ENCODE results near the gene FRMD4B.
A peak's percentile ranks its signal among the peaks of the same experiment; 100 is the strongest.

Gene FRMD4B

DNA sequence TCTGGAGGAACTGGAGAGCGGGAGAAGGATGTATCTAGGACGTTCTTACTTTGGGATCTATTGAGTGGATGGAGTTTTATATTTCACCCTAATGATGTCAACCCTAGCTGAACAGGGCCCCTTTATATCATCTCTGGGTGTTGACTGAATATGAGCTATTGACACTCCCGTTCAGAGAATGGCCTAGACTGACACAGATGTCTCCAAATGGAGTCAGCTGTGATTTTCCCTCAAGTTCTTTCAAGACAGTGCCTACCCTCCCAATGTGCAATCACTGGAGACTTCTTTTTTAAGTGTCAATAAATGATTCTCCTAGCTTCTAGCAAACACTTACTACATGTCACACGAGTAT lies 63.8 kb downstream of the FRMD4B start:
- no peak overlapping the region for H3K4me3 ChIP-seq
- no peak overlapping the region for H3K27ac ChIP-seq
- H3K27me3 ChIP-seq = no peaks in the 10 kb centered on the region
- H3K4me1 ChIP-seq = peaks cover 0 to 21% (median 0%) of the 10 kb centered on the region in 4 donors
- intact Hi-C loops (cut with DNase I; ENCODE audit: low total_unique reads) = no loop called here
- H3K9me3 ChIP-seq = no peaks in the 10 kb centered on the region
- no peak for DNase-seq
- no peaks in the 10 kb centered on the region for H3K36me3 ChIP-seq
- no peak for TF ChIP-seq CTCF (IDR thresholded peaks at IDR 0.05)

DNA sequence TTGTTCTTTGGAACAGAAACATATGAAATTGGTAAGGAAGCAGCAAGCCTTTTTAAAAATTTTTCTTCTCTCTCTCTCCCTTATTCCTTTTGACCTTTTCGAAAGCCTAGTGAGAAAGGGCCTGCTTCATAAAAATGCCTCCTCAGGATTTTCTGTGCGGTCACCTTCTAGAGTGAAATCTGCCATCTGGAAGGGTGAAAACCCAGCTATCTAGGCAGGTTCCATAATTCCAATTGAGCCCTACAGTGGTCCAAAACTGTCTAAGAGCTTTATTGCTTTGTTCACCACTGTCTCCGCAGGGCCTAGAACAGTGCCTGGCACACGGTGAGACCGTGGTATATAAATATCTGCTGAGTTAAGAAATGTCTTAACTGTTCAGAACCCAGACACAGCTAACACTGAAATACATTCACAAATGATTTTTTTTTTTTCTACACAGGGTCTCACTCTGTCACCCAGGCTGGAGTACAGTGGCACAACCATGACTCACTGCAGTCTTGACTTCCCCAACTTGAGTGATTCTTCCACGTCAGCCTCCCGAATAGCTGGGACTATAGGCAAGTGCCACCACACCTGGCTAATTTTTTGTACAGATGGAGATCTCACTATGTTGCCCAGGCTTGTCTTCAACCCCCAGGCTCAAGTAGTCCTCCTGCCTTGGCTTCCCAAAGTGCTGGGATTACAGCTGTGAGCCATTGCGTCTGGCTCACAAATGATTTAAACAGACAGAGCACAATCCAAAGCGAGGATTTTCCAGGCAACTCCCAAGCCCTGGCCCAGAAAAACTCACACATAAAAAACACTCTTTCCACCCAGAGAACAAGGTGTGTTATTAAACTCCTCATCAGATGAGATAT lies 64.4 kb downstream of the FRMD4B start:
- peaks cover 0 to 16% (median 0%) of the 10 kb centered on the region in 4 donors for H3K4me1 ChIP-seq
- H3K27me3 ChIP-seq = no peaks in the 10 kb centered on the region
- no peak overlapping the region for H3K4me3 ChIP-seq
- DNase-seq = no peak
- no peaks in the 10 kb centered on the region for H3K36me3 ChIP-seq
- intact Hi-C loops (cut with DNase I; ENCODE audit: low total_unique reads) = no loop called here
- H3K9me3 ChIP-seq = no peaks in the 10 kb centered on the region
- H3K27ac ChIP-seq = no peak overlapping the region
- TF ChIP-seq CTCF (IDR thresholded peaks at IDR 0.05) = no peak

GRCh38 chr3:69320871-69321271 lies 65.0 kb downstream of the FRMD4B start:
- Histone ChIP-seq H3K4me1 (peaks cover 0 to 11% (median 0%) of the 10 kb centered on the region in 4 donors), H3K4me3 (no peak overlapping the region), H3K36me3 (no peaks in the 10 kb centered on the region), H3K9me3 (no peaks in the 10 kb centered on the region), H3K27me3 (no peaks in the 10 kb centered on the region), H3K27ac (no peak overlapping the region)
- DNase-seq = peak in 1 of 2 donors; percentile 36
- no peak for TF ChIP-seq CTCF (IDR thresholded peaks at IDR 0.05)
- intact Hi-C loops (cut with DNase I; ENCODE audit: low total_unique reads) = no loop called here

DNA sequence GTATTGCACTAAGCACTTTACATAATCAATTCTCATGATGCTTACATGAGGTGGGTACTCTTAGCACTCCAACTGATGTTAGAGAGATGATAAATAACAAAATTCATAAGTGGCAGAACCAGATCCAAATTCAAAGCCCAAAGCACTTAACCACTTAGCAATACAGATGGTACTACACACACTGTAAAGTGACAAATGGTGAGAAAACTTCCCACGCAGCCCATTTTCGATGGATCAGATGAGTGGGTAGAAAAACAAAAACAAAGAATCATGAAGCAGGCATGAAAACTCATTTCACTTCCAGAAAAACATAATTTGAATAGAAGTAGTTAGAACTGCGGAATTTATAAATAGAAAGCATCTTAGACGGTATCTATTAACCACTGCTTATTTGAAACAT lies 66.2 kb downstream of the FRMD4B start:
- no peak for TF ChIP-seq CTCF (IDR thresholded peaks at IDR 0.05)
- intact Hi-C loops (cut with DNase I; ENCODE audit: low total_unique reads) = no loop called here
- no peaks in the 10 kb centered on the region for H3K27me3 ChIP-seq
- H3K4me3 ChIP-seq = no peak overlapping the region
- no peaks in the 10 kb centered on the region for H3K36me3 ChIP-seq
- no peak overlapping the region for H3K27ac ChIP-seq
- DNase-seq = no peak
- H3K4me1 ChIP-seq = peaks cover 0 to 2% (median 0%) of the 10 kb centered on the region in 4 donors
- H3K9me3 ChIP-seq = no peaks in the 10 kb centered on the region

DNA sequence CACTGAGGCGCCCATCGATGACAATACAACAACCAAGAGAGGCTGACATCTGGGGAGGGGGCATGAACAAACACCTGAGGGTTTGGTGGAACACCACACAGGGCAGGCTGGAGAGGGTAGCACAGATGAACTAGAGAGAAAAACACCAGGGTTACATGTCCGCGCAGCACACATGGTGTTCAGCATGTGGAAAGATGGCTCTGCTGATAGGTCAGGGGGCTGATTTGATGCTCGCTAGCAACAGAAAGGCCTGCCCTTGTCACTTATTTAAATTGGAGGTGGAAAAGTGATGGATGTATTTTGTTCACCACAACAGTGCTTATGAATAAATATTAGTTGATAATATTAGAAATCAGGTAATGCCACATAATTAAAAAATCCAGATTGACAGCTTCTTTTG lies 67.5 kb downstream of the FRMD4B start:
- intact Hi-C loops (cut with DNase I; ENCODE audit: low total_unique reads) = no loop called here

More for the DNA sequence above, 67.5 kb downstream of the FRMD4B start:
- DNase-seq = no peak
- Histone ChIP-seq H3K4me3 (no peak overlapping the region), H3K27me3 (no peaks in the 10 kb centered on the region), H3K4me1 (no peaks in the 10 kb centered on the region), H3K36me3 (no peaks in the 10 kb centered on the region), H3K9me3 (no peaks in the 10 kb centered on the region), H3K27ac (no peak overlapping the region)
- TF ChIP-seq CTCF (IDR thresholded peaks at IDR 0.05) = no peak
